Natural killer cell (primary cell): Measurements from ENCODE around the gene LIMS2. TPM values are rescaled to one million over a fixed set of nuclear protein-coding genes. Genes with fewer than 3 reads are reported as not detected.

Source experiments
- ATAC-seq, 3 donors: fragments of 150-1000 bp in 2 of 3; fragments of 200-7000 bp in 1 of 3; cut with Tn5 transposase; 1 replicate in 1 of 3; 2 replicates in 2 of 3; pipeline ENCODE4 v1.10.0; 2021; ENCODE audit warnings: mild to moderate bottlenecking in 2 of 3, moderate library complexity in 2 of 3
- DNase-seq, 2 donors: peaks; one replicate each; pipeline versions ENCODE4 v3.0.0 to v3.0.0-alpha.2; 2013 to 2021; ENCODE audit warnings: mixed read lengths in 1 of 2
- H3K27ac ChIP-seq: one replicate; pipeline ENCODE4 v1.5.1; 2013; ENCODE audit warnings: mild to moderate bottlenecking, low read length
- H3K27me3 ChIP-seq: one replicate; pipeline ENCODE4 v1.6.1; 2013; ENCODE audit warnings: low read length; ENCODE audit not compliant: control insufficient read depth, insufficient read depth
- H3K36me3 ChIP-seq: one replicate; pipeline ENCODE4 v1.6.1; 2013; ENCODE audit warnings: low read length; ENCODE audit not compliant: control insufficient read depth, insufficient read depth
- H3K4me1 ChIP-seq: one replicate; pipeline ENCODE4 v1.6.1; 2013; ENCODE audit warnings: low read length; ENCODE audit not compliant: control insufficient read depth, insufficient read depth
- H3K4me3 ChIP-seq: one replicate; pipeline ENCODE4 v1.5.1; 2013; ENCODE audit warnings: low read length
- H3K9me3 ChIP-seq: one replicate; pipeline ENCODE4 v1.6.1; 2013; ENCODE audit warnings: low read length; ENCODE audit not compliant: control insufficient read depth, insufficient read depth
- H3K27ac Mint-ChIP-seq, 2 donors: one replicate each; pipeline ENCODE4 v1.8.0; 2022; ENCODE audit warnings: mild to moderate bottlenecking in 2 of 2, mixed read lengths in 2 of 2, moderate library complexity in 1 of 2
- H3K27me3 Mint-ChIP-seq, 2 donors: one replicate each; pipeline ENCODE4 v1.8.0; 2022; ENCODE audit warnings: low read depth in 2 of 2, mixed read lengths in 2 of 2
- H3K36me3 Mint-ChIP-seq: one replicate; pipeline ENCODE4 v1.8.0; 2022; ENCODE audit warnings: mixed read lengths
- H3K4me1 Mint-ChIP-seq, 2 donors: one replicate each; pipeline ENCODE4 v1.8.0; 2022; ENCODE audit warnings: mixed read lengths in 2 of 2
- H3K4me3 Mint-ChIP-seq: one replicate; pipeline ENCODE4 v1.8.0; 2022; ENCODE audit warnings: mild to moderate bottlenecking, moderate library complexity, mixed read lengths
- H3K9me3 Mint-ChIP-seq, 2 donors: one replicate each; pipeline ENCODE4 v1.8.0; 2022; ENCODE audit warnings: mixed read lengths in 2 of 2
- CTCF ChIP-seq: fragments of 200-600 bp; IDR thresholded peaks from one replicate; pipeline ENCODE4 v1.8.0; 2022; ENCODE audit warnings: antibody characterized with exemption
- WGBS: methylation state at CpG from one replicate; pipeline ENCODE4 v1.1.7; 2013; ENCODE audit warnings: missing lambda C conversion rate; ENCODE audit not compliant: insufficient coverage; 5-methylcytosine and 5-hydroxymethylcytosine counted together
- intact Hi-C: fragments of 100-400 bp; cut with micrococcal nuclease; formaldehyde crosslinking; loops from one replicate; pipeline ENCODE4 v1.14.2; 2022
- total RNA-seq, 4 donors: library from RNA; stranded (reverse); fragments of 120-200 nt in 1 of 4; gene quantifications; one replicate each; pipeline versions ENCODE4 v1.2.3 to v1.2.4, GENCODE V29; 2013 to 2022

LIMS2 gene
- total RNA-seq, 3 donors from 2014 or later (not counting 1 experiment from before 2014, with no cell fraction given) = 0.15 to 0.16 TPM; not detected in 1

- no peaks in the 10 kb centered on the region for H3K27me3 ChIP-seq
- peaks cover 20% of the 10 kb centered on the region for H3K36me3 ChIP-seq
- H3K4me3 Mint-ChIP-seq = peak overlapping the region; percentile 93
- WGBS = under 1% methylated on average over 108 of the region's 108 CpGs
- peak overlapping the region; percentile 61 for H3K4me3 ChIP-seq
- DNase-seq = peak; percentile 78 to 92
- intact Hi-C loops = loop anchor here (1.0 to 5.0 kb wide), 6 partner anchors 110 to 390 kb away; partner anchors contain the start of genes IWS1, MAP3K2, POLR2D and SAP130
- no peaks in the 10 kb centered on the region for H3K9me3 ChIP-seq
- H3K4me1 Mint-ChIP-seq = peaks cover 35 to 38% of the 10 kb centered on the region in 2 donors
- no peaks in the 10 kb centered on the region for H3K27me3 Mint-ChIP-seq
- H3K9me3 Mint-ChIP-seq = no peaks in the 10 kb centered on the region
- peaks cover 33% of the 10 kb centered on the region for H3K4me1 ChIP-seq
- TF ChIP-seq CTCF = no peak
- H3K36me3 Mint-ChIP-seq = no peaks in the 10 kb centered on the region
- peak overlapping the region; percentile 84 for H3K27ac ChIP-seq
- ATAC-seq = peak; percentile 77 to 90 (median 81)
- H3K27ac Mint-ChIP-seq = peak overlapping the region; percentile 97 to 98
These were observed 26.5 kb upstream of the LIMS2 start for GRCh38 chr2:127701651-127702394.

- no peaks in the 10 kb centered on the region for H3K27me3 ChIP-seq
- H3K27ac ChIP-seq = peak within 1 kb of the TSS; percentile 94
- WGBS = under 1% methylated on average over 44 of the region's 44 CpGs
- intact Hi-C loops = loop anchor here (1.0 to 5.0 kb wide), 6 partner anchors 111 to 391 kb away; partner anchors contain the start of genes IWS1, MAP3K2, POLR2D and SAP130
- peaks cover 33% of the 10 kb centered on the region for H3K4me1 ChIP-seq
- H3K9me3 ChIP-seq = no peaks in the 10 kb centered on the region
- H3K4me1 Mint-ChIP-seq = peaks cover 35 to 36% of the 10 kb centered on the region in 2 donors
- H3K36me3 Mint-ChIP-seq = no peaks in the 10 kb centered on the region
- DNase-seq (peak; percentile 83 to 95), ATAC-seq (peak; percentile 75 to 87 (median 76))
- H3K4me3 ChIP-seq = peak within 1 kb of the TSS; percentile 61
- H3K27ac Mint-ChIP-seq = peak within 1 kb of the TSS; percentile 97 to 98
- no peaks in the 10 kb centered on the region for H3K27me3 Mint-ChIP-seq
- H3K36me3 ChIP-seq = peaks cover 15% of the 10 kb centered on the region
- H3K9me3 Mint-ChIP-seq = no peaks in the 10 kb centered on the region
- no peak for TF ChIP-seq CTCF
- peak within 1 kb of the TSS; percentile 93 for H3K4me3 Mint-ChIP-seq
These were observed 25.9 kb upstream of the LIMS2 start, which contains the start of gene SFT2D3 for GRCh38 chr2:127701193-127701650. Gene SFT2D3 (plus strand): TSS chr2:127701497. CDS start chr2:127701529, 32 bp downstream.

- H3K4me1 ChIP-seq = peaks cover 33% of the 10 kb centered on the region
- H3K36me3 ChIP-seq = peaks cover 9% of the 10 kb centered on the region
- H3K27me3 ChIP-seq = peaks cover 3% of the 10 kb centered on the region
- no peaks in the 10 kb centered on the region for H3K36me3 Mint-ChIP-seq
- H3K27me3 Mint-ChIP-seq = no peaks in the 10 kb centered on the region
- H3K9me3 ChIP-seq = no peaks in the 10 kb centered on the region
- H3K27ac ChIP-seq = peak overlapping the region; percentile 94
- H3K4me3 Mint-ChIP-seq = peak overlapping the region; percentile 88
- peak overlapping the region; percentile 90 to 98 for H3K27ac Mint-ChIP-seq
- ATAC-seq = peak in 1 of 3 donors; percentile 12
- 60% methylated on average over 15 of the region's 17 CpGs for WGBS
- TF ChIP-seq CTCF = no peak
- H3K4me3 ChIP-seq = peak overlapping the region; percentile 61
- intact Hi-C loops = loop anchor here (1.0 to 5.0 kb wide), 6 partner anchors 112 to 392 kb away; partner anchors contain the start of genes IWS1, MAP3K2, POLR2D and SAP130
- H3K4me1 Mint-ChIP-seq = peaks cover 34 to 35% of the 10 kb centered on the region in 2 donors
- no peaks in the 10 kb centered on the region for H3K9me3 Mint-ChIP-seq
- DNase-seq = peak; percentile 36 to 42
These were observed 25.3 kb upstream of the LIMS2 start for GRCh38 chr2:127700527-127701192.
